PC-3 (cell line): ENCODE results near the gene MYO1F. TPM values are rescaled to one million over a fixed set of nuclear protein-coding genes. Genes with fewer than 3 reads are reported as not detected.

Experiments used
- ATAC-seq: fragments of 200-7000 bp; cut with Tn5 transposase; 2 replicates; pipeline ENCODE4 v1.9.1; 2020; ENCODE audit warnings: mild to moderate bottlenecking, moderate library complexity
- BruUV-seq: library from RNA; stranded (reverse); fragments of 400-500 nt; replicated peaks from 2 replicates; lab custom pipeline; 2021; lab: Mats Ljungman, UMichigan
- CTCF ChIA-PET: fragments of 300-600 bp; sonication (Branson Sonifier 250); formaldehyde crosslinking; loops from one replicate; lab custom pipeline; 2022; ENCODE audit warnings: antibody characterized with exemption; lab: Charles Lee
- POLR2A ChIA-PET: fragments of 300-600 bp; sonication (Branson Sonifier 250); formaldehyde crosslinking; loops from one replicate; lab custom pipeline; 2022; ENCODE audit warnings: antibody characterized with exemption; ENCODE audit not compliant: unreplicated experiment; lab: Charles Lee
- DNase-seq: peaks from one replicate; pipeline ENCODE4 v3.0.0-alpha.2; 2015
- H2AFZ ChIP-seq: fragments of 300-600 bp; sonication (generic); 2 replicates; pipeline ENCODE4 v1.6.0; 2016; ENCODE audit warnings: antibody characterized with exemption, low read length
- H3F3A ChIP-seq: fragments of 300-600 bp; sonication (generic); one replicate; pipeline ENCODE4 v1.6.0; 2017; ENCODE audit warnings: antibody characterized with exemption, low read length, control low read depth, mild to moderate bottlenecking; ENCODE audit not compliant: unreplicated experiment
- H3K27ac ChIP-seq: fragments of 300-600 bp; sonication (generic); 2 replicates; pipeline ENCODE4 v1.5.1; 2016; ENCODE audit warnings: mild to moderate bottlenecking, low read length
- H3K27me3 ChIP-seq: fragments of 300-600 bp; sonication (generic); 2 replicates; pipeline ENCODE4 v1.6.1; 2016; ENCODE audit warnings: low read length, mixed read lengths
- H3K36me3 ChIP-seq: fragments of 300-600 bp; sonication (generic); 2 replicates; pipeline ENCODE4 v1.6.1; 2016; ENCODE audit warnings: low read depth, mixed run types, low read length, mixed read lengths
- H3K4me1 ChIP-seq: fragments of 300-600 bp; sonication (generic); 2 replicates; pipeline ENCODE4 v1.5.1; 2016; ENCODE audit warnings: low read length; ENCODE audit not compliant: insufficient read depth
- H3K4me2 ChIP-seq: fragments of 300-600 bp; sonication (generic); 2 replicates; pipeline ENCODE4 v1.6.0; 2016; ENCODE audit warnings: low read length
- H3K4me3 ChIP-seq: fragments of 300-600 bp; sonication (generic); 2 replicates; pipeline ENCODE4 v1.5.1; 2016; ENCODE audit warnings: mild to moderate bottlenecking, low read length, mixed read lengths
- H3K79me2 ChIP-seq: fragments of 300-600 bp; sonication (generic); 2 replicates; pipeline ENCODE4 v1.6.1; 2017; ENCODE audit warnings: low read length, mixed read lengths
- H3K9ac ChIP-seq: fragments of 300-600 bp; sonication (generic); 2 replicates; pipeline ENCODE4 v1.6.0; 2016; ENCODE audit warnings: mild to moderate bottlenecking, low read length
- H3K9me2 ChIP-seq: fragments of 300-600 bp; sonication (generic); replicated peaks from 2 replicates; pipeline ENCODE4 v1.6.1; 2016; ENCODE audit warnings: mixed run types, low read length, mixed read lengths
- H3K9me3 ChIP-seq: fragments of 300-600 bp; sonication (generic); 2 replicates; pipeline ENCODE4 v1.6.1; 2016; ENCODE audit warnings: low read length, mixed read lengths
- H4K20me1 ChIP-seq: fragments of 300-600 bp; sonication (generic); 2 replicates; pipeline ENCODE4 v1.6.1; 2016; ENCODE audit warnings: low read length, mixed read lengths
- EZH2 ChIP-seq: fragments of 300-600 bp; sonication (generic); IDR thresholded peaks from one replicate; pipeline ENCODE4 v1.6.1; 2017; ENCODE audit warnings: antibody characterized with exemption, mild to moderate bottlenecking, low read length; ENCODE audit not compliant: unreplicated experiment
- EZH2phosphoT487 ChIP-seq: fragments of 300-600 bp; sonication (generic); IDR thresholded peaks from 2 replicates; pipeline ENCODE4 v1.6.1; 2018; ENCODE audit warnings: mild to moderate bottlenecking, antibody characterized with exemption, low read length, borderline replicate concordance
- intact Hi-C: fragments of 100-400 bp; cut with micrococcal nuclease; formaldehyde crosslinking; loops from 2 replicates; pipeline ENCODE4 v1.9.0; 2023
- total RNA-seq: library from RNA; depleted of rRNA; stranded (reverse); fragments of >200 nt; gene quantifications from 2 replicates; pipeline ENCODE4 v1.2.3, GENCODE V29; 2014
- TF ChIP-seq, protein P1 (sequence below): fragments of 300-600 bp; sonication (generic); conservative IDR thresholded peaks from 2 replicates; pipeline ENCODE4 v1.5.1; 2017; ENCODE audit warnings: antibody characterized with exemption, low read depth, mild to moderate bottlenecking, low read length

Gene MYO1F
- total RNA-seq, 1 experiment from 2014 or later, result 2.0 TPM

DNA sequence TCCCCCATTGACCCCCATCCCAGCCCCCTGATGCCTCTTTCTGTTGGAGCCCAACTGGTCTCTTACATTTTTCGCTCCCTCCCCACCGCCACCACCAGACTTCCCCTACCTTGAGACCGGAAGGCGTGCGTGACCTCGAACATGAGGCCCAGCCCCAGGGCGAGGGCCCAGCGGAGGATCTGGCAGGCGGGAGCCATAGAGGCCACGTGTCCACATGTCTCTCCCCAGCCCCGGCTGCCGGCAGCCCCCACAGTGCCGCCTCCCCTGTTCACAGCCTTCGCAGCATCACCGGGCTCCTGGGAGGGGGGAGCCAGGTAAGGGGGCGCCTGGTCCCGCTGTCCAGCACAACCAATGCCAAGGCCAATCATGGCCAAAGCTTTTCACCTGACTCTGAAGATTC, 28.3 kb upstream of the MYO1F start:
- intact Hi-C loops, result no loop called here
- no peak for DNase-seq
- no peaks in the 10 kb centered on the region for H4K20me1 ChIP-seq
- POLR2A ChIA-PET, result no interaction called here
- no peaks in the 10 kb centered on the region for H3K9me3 ChIP-seq
- no peaks in the 10 kb centered on the region for H3K4me1 ChIP-seq
- ATAC-seq, result no peak
- CTCF ChIA-PET, result no interaction called here
- H2AFZ ChIP-seq, result no peak overlapping the region
- TF ChIP-seq, protein P1, sequence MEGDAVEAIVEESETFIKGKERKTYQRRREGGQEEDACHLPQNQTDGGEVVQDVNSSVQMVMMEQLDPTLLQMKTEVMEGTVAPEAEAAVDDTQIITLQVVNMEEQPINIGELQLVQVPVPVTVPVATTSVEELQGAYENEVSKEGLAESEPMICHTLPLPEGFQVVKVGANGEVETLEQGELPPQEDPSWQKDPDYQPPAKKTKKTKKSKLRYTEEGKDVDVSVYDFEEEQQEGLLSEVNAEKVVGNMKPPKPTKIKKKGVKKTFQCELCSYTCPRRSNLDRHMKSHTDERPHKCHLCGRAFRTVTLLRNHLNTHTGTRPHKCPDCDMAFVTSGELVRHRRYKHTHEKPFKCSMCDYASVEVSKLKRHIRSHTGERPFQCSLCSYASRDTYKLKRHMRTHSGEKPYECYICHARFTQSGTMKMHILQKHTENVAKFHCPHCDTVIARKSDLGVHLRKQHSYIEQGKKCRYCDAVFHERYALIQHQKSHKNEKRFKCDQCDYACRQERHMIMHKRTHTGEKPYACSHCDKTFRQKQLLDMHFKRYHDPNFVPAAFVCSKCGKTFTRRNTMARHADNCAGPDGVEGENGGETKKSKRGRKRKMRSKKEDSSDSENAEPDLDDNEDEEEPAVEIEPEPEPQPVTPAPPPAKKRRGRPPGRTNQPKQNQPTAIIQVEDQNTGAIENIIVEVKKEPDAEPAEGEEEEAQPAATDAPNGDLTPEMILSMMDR, result no peak
- H3K9me2 ChIP-seq, result no peaks in the 10 kb centered on the region
- no peak overlapping the region for H3K4me3 ChIP-seq
- no peaks in the 10 kb centered on the region for H3K79me2 ChIP-seq
- no peaks in the 10 kb centered on the region for H3K36me3 ChIP-seq
- H3K27ac ChIP-seq, result no peak overlapping the region
- no TSS peak for BruUV-seq
- H3K4me2 ChIP-seq, result no peak overlapping the region
- no peaks in the 10 kb centered on the region for H3F3A ChIP-seq
- peaks cover 13% of the 10 kb centered on the region for H3K27me3 ChIP-seq
- H3K9ac ChIP-seq, result no peak overlapping the region

DNA sequence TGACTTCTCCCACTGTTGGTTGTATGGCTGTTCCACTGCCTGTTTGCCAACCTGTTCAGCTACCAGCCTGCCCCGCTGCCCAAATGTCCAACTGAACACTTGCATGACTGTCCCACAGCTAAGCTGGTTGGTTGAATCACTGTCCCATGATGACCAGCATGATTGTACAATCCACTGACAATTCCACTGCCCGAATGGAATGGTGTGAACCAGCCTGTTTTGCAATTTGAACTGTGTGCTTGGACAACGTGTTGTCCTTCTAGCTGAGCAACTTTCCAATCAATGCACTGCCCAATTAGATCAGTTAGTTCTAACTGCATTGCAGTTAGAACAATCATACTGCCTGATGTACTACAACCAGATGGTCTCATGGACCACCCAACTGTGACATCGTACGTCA, 24.6 kb upstream of the MYO1F start:
- no TSS peak for BruUV-seq
- POLR2A ChIA-PET, result no interaction called here
- Histone ChIP-seq H3K27me3 (peaks cover 19% of the 10 kb centered on the region), H4K20me1 (no peaks in the 10 kb centered on the region), H3K4me1 (no peaks in the 10 kb centered on the region), H3K4me2 (no peak overlapping the region), H3K36me3 (no peaks in the 10 kb centered on the region), H3K79me2 (no peaks in the 10 kb centered on the region), H3K9me3 (no peaks in the 10 kb centered on the region), H3K9me2 (no peaks in the 10 kb centered on the region), H2AFZ (no peak overlapping the region), H3F3A (no peaks in the 10 kb centered on the region), H3K4me3 (no peak overlapping the region), H3K9ac (no peak overlapping the region), H3K27ac (no peak overlapping the region)
- intact Hi-C loops, result no loop called here
- TF ChIP-seq EZH2 (no peak), EZH2phosphoT487 (no peak)
- TF ChIP-seq, protein P1, result no peak
- no peak for ATAC-seq
- CTCF ChIA-PET, result no interaction called here
- DNase-seq, result no peak

DNA sequence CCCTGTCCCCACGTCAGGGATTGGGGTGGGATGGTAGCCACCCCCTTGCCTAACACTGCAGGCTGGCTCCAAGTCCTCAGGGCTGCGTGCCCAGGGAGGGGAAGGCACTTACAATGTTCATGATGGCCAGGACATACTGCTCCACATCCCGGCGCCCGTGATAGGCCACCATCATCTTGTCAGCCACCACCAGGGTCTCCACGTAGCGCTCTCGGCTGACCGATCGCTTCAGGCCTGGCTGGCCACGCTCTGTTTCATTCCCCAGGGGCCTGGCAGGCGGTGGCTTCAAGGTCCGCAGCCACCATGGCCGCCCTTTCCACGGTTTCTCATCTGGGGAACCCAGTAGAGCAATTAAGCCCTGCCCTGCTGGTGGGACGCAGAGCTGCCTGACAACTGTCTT, 23.6 kb upstream of the MYO1F start:
- no peak for ATAC-seq

More for the DNA sequence above, 23.6 kb upstream of the MYO1F start:
- no peaks in the 10 kb centered on the region for H3K4me1 ChIP-seq
- no peak overlapping the region for H3K9ac ChIP-seq
- H3K4me3 ChIP-seq, result no peak overlapping the region
- H3K9me2 ChIP-seq, result no peaks in the 10 kb centered on the region
- H3K27ac ChIP-seq, result no peak overlapping the region
- ChIA-PET CTCF (no interaction called here), POLR2A (no interaction called here)
- BruUV-seq, result no TSS peak
- no peaks in the 10 kb centered on the region for H3F3A ChIP-seq
- intact Hi-C loops, result no loop called here
- no peak overlapping the region for H2AFZ ChIP-seq
- H4K20me1 ChIP-seq, result no peaks in the 10 kb centered on the region
- no peaks in the 10 kb centered on the region for H3K79me2 ChIP-seq
- peaks cover 29% of the 10 kb centered on the region for H3K27me3 ChIP-seq
- H3K9me3 ChIP-seq, result no peaks in the 10 kb centered on the region
- DNase-seq, result no peak
- TF ChIP-seq EZH2phosphoT487, result no peak
- TF ChIP-seq, protein P1, result no peak
- no peak for TF ChIP-seq EZH2
- no peak overlapping the region for H3K4me2 ChIP-seq
- no peaks in the 10 kb centered on the region for H3K36me3 ChIP-seq
